Embryonic facial prominence (tissue), 1 donor: ENCODE measurements around the gene MYOF.

Source experiments
- DNase-seq: peaks from one replicate; pipeline ENCODE4 v3.0.0-alpha.2; 2016; ENCODE audit errors: extremely low spot score

MYOF gene

GRCh38 chr10:93261089-93261488, 221.0 kb downstream of the MYOF start:
- DNase-seq: no peak

GRCh38 chr10:93259126-93259525, 223.0 kb downstream of the MYOF start:
- DNase-seq: no peak
